Activated CD4-positive, alpha-beta T cell treated with anti-CD3 and anti-CD28 coated beads, Interleukin-2, amount 10 ng/mL, durations not matched to agents 7 days and 5 days (primary cell): ENCODE data around the gene ZNF608. TPM values are rescaled to one million over a fixed set of nuclear protein-coding genes. Genes with fewer than 3 reads are reported as not detected.

Experiments used
- CTCF ChIA-PET: fragments of 350-600 bp; sonication (Branson Sonifier 250); formaldehyde crosslinking; loops from one replicate; lab custom pipeline; 2021; ENCODE audit warnings: antibody characterized with exemption; lab: Charles Lee
- POLR2A ChIA-PET: fragments of 350-600 bp; sonication (Branson Sonifier 250); formaldehyde crosslinking; loops from one replicate; lab custom pipeline; 2021; ENCODE audit warnings: antibody characterized with exemption; lab: Charles Lee
- DNase-seq: peaks from one replicate; pipeline ENCODE4 v3.0.0-alpha.2; 2020
- H3K27ac Mint-ChIP-seq: one replicate; pipeline ENCODE4 v1.8.0; 2021; ENCODE audit warnings: mild to moderate bottlenecking, moderate library complexity, mixed read lengths
- H3K27me3 Mint-ChIP-seq: one replicate; pipeline ENCODE4 v1.8.0; 2021; ENCODE audit warnings: mixed read lengths
- H3K36me3 Mint-ChIP-seq: one replicate; pipeline ENCODE4 v1.8.0; 2021; ENCODE audit warnings: low read depth, mixed read lengths
- H3K4me1 Mint-ChIP-seq: one replicate; pipeline ENCODE4 v1.8.0; 2021; ENCODE audit warnings: mixed read lengths
- H3K4me3 Mint-ChIP-seq: one replicate; pipeline ENCODE4 v1.8.0; 2021; ENCODE audit warnings: mild to moderate bottlenecking, moderate library complexity, mixed read lengths
- H3K9me3 Mint-ChIP-seq: one replicate; pipeline ENCODE4 v1.8.0; 2021; ENCODE audit warnings: mixed read lengths
- total RNA-seq, 2 experiments: library from RNA; stranded (reverse); gene quantifications; one replicate each; pipeline ENCODE4 v1.2.3, GENCODE V29; 2021

The ZNF608 gene
- total RNA-seq, 2 experiments from 2014 or later, result not detected

DNA sequence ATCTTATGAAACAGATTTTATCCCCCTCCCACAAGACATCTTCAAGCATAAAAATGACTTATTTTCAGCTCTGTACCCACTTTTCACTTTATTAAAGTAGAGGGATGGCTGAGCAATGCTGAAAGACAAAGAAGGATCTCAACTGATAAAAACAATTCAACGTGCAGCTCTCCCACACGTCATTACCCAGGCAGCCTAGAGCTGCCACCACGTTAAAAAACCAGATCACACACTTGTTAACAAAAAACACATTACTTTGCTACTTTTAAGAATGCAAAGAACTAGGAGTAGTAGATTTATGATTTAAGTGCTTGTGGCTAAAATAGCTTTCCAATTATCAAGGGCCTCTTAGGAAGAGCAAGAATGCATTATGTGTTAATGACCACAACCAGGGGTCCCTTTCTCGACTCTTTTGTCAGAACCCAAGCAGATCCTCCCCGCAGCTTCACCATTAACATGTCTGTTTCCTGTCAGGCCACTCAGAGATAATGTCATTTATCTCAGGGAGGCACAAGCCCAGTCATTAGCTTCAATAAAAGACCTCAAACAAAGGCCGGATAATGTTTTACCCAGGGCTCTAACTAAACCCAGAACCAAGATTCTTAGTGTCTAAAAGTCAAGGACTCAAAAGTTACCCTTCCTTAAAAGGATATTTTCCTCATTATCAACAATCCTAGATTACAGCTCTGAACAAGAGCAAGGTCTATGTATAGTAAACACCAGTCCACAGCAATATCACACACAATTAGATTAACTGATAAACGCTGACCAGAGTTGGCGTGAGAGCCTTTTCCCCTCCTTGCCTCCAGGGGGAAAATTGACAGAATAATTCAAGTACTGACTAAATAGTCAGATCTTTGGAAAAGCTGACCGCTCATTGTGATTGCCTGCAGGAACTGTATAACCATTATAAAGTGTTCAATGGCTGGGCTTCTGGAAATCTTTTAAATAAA, 7.5 kb downstream of the ZNF608 start:
- Mint-ChIP-seq H3K27me3 (peaks cover 37% of the 10 kb centered on the region), H3K4me3 (no peak overlapping the region)
- POLR2A ChIA-PET, result no interaction called here

DNA sequence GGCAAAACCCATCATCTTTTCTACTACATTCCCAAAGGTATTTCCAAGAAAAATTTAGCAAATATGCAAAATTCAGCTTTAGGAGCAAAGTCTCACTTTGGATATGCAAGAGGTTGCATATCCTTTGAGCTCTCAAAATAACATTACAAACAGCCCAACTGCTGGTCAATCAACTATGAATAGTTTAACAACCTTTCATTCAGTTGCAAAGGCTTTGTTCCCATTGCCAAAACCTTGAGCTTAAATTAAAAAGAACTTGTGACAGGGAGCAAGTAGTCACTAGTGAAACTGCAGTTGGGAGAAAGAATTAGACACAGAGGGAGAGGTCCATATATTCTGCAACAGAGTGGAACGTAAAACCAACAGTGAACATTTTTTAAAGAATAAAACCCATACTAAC, 8.8 kb downstream of the ZNF608 start:
- no peaks in the 10 kb centered on the region for H3K9me3 Mint-ChIP-seq
- H3K27ac Mint-ChIP-seq, result no peak overlapping the region
- ChIA-PET POLR2A (no interaction called here), CTCF (no interaction called here)
- H3K36me3 Mint-ChIP-seq, result no peaks in the 10 kb centered on the region
- H3K4me1 Mint-ChIP-seq, result no peaks in the 10 kb centered on the region
- peaks cover 42% of the 10 kb centered on the region for H3K27me3 Mint-ChIP-seq
- H3K4me3 Mint-ChIP-seq, result no peak overlapping the region
- no peak for DNase-seq

More for the DNA sequence above, 7.5 kb downstream of the ZNF608 start:
- Mint-ChIP-seq H3K36me3 (no peaks in the 10 kb centered on the region), H3K4me1 (no peaks in the 10 kb centered on the region), H3K9me3 (no peaks in the 10 kb centered on the region), H3K27ac (no peak overlapping the region)
- CTCF ChIA-PET, result no interaction called here
- DNase-seq, result no peak

DNA sequence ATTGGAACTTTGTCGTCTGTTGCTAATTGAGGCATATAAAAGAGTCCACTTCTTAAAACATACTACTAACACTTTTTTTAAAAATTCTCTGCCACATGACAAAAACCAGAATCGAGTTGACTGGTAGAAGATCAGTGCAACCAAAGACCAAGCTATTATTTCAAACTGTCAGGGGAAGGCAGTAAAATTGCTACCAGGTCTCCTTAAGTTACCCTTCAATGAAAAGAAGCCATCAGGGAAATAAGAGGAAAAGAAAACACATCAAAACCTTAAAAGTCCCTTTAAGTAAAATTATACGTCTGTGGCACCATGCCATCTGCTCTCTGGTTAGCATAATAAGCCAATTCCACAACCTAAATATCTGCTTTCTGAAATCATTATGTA, 9.6 kb downstream of the ZNF608 start:
- H3K27ac Mint-ChIP-seq, result no peak overlapping the region
- no peaks in the 10 kb centered on the region for H3K36me3 Mint-ChIP-seq
- no peaks in the 10 kb centered on the region for H3K4me1 Mint-ChIP-seq
- ChIA-PET POLR2A (no interaction called here), CTCF (no interaction called here)
- H3K9me3 Mint-ChIP-seq, result no peaks in the 10 kb centered on the region
- peaks cover 42% of the 10 kb centered on the region for H3K27me3 Mint-ChIP-seq
- no peak overlapping the region for H3K4me3 Mint-ChIP-seq
- DNase-seq, result no peak

DNA sequence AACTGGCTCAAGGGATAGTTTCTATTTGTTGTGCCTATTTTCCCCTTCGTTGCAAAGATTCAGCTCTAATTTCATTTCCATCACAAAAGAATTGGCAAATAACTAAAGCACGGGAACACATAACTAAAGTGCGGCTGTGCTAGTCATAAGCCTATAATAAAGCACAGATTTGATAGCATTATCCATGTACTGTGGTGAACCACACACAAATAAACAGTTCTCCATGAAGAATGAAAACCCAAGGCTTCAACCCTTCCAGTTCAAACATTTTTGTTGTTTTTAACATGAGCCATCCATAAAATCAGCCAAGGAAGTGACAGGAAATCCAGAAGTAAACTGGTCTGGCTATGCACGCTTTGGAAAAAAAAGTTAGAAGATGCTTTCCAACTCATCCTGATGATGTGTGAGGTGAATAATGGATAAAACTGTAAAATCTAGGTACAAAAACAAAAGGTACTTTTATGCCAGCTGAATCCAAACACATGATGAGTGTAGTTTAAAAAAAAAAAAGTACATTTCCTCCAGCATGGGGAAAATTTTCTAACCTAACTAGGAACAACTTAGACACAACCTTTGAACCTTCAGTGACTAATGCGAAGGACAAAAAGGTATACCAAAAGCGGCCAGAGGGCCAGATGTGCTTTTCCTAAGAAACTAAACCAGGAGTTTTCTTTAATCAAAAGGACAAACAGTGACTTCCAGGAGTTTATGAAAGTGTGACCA, 10.2 kb downstream of the ZNF608 start:
- H3K4me1 Mint-ChIP-seq, result no peaks in the 10 kb centered on the region
- no peak for DNase-seq
- H3K36me3 Mint-ChIP-seq, result no peaks in the 10 kb centered on the region
- POLR2A ChIA-PET, result no interaction called here
- no peak overlapping the region for H3K4me3 Mint-ChIP-seq
- H3K27ac Mint-ChIP-seq, result no peak overlapping the region
- H3K27me3 Mint-ChIP-seq, result peaks cover 42% of the 10 kb centered on the region
- CTCF ChIA-PET, result interaction anchor here (1.5 kb wide), 1 partner anchor 14 kb away, joined by 3 read pairs; no protein-coding TSS in a partner anchor
- H3K9me3 Mint-ChIP-seq, result no peaks in the 10 kb centered on the region

DNA sequence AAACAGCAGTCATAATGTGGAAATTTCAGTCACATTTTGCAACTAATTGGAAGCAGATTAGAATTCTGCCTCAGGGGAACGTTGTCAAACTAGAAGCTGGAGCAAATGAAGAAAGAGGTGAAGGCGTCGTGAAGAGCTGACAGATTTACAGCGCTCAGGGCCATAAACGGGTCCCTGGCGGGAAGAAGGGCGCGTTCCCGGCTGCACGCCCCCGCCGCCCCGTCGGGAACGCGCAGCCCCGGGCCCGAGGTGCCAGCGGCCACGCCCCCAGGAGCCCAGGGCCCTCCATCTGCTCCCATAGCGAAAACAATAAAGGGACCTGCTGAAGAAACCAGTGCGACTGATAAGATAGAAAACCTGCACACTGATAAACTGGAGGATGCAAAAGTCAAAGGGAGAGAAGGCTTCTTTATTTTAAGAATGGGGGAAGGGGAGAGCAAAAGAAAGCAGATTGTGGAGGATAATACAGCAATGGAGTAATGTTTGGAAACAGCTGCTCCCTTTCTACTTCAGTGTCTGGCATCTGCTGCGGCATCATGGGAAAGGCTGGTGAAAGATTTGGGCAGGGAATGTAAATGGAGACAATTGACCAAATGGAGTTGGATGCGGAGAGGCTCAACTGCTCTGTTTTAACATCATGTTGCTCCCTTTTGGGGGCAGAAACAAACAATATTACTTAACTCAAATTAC, 11.1 kb downstream of the ZNF608 start:
- Mint-ChIP-seq H3K27ac (no peak overlapping the region), H3K4me3 (no peak overlapping the region), H3K27me3 (peaks cover 38% of the 10 kb centered on the region), H3K36me3 (no peaks in the 10 kb centered on the region), H3K9me3 (no peaks in the 10 kb centered on the region), H3K4me1 (no peaks in the 10 kb centered on the region)
- no peak for DNase-seq
- ChIA-PET POLR2A (no interaction called here), CTCF (interaction anchor here (1.5 kb wide), 1 partner anchor 13 kb away, joined by 3 read pairs; no protein-coding TSS in a partner anchor)

DNA sequence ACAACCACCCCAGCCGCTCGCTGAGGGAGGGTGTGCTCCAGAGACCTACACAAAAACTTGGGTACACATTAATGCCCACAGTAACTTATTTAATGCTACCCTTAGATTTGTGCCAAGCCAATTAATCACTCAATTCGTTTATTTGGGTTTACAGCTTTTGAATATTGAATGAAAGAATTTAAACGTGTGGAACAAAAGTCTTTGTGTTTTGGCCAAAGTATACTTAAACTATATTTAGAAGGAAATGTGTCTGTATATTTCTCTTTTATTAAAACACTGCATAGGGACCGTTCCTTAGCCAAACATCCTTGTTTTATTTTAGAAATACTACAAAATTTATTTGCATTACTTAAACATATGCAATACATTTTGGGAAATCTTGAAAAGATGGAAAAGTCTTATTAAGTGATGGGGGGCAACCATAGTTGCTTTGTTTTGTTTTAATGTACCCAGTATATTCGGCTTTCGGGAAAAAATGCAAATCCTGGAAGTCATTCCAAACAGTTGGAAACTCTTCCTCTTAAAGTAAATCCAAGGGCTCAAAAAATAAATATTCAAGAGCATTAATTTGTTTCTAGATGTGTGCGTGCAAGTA, 11.8 kb downstream of the ZNF608 start:
- no peak for DNase-seq
- Mint-ChIP-seq H3K4me1 (no peaks in the 10 kb centered on the region), H3K27me3 (peaks cover 38% of the 10 kb centered on the region), H3K4me3 (no peak overlapping the region), H3K9me3 (no peaks in the 10 kb centered on the region), H3K27ac (no peak overlapping the region), H3K36me3 (no peaks in the 10 kb centered on the region)
- CTCF ChIA-PET, result interaction anchor here (1.5 kb wide), 1 partner anchor 12 kb away, joined by 3 read pairs; no protein-coding TSS in a partner anchor
- POLR2A ChIA-PET, result no interaction called here

DNA sequence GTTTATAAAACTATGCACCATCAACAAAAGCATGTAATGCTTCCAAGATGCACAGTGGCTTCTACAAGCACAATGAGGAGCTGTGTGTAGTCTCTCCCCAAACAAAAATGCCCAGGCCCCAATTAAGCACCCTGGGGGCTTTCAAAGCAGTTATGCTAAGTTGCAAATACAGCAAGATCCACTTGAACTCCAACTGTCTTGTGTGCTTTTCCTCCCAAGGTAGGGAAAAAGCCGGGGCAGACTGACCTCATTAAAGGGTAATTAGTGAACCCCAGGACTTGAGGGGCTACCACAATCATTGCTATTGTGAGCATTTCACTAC, 13.1 kb downstream of the ZNF608 start:
- POLR2A ChIA-PET, result no interaction called here
- Mint-ChIP-seq H3K36me3 (no peaks in the 10 kb centered on the region), H3K27ac (no peak overlapping the region), H3K4me3 (no peak overlapping the region), H3K4me1 (no peaks in the 10 kb centered on the region), H3K27me3 (peaks cover 29% of the 10 kb centered on the region), H3K9me3 (no peaks in the 10 kb centered on the region)
- CTCF ChIA-PET, result no interaction called here
- no peak for DNase-seq

DNA sequence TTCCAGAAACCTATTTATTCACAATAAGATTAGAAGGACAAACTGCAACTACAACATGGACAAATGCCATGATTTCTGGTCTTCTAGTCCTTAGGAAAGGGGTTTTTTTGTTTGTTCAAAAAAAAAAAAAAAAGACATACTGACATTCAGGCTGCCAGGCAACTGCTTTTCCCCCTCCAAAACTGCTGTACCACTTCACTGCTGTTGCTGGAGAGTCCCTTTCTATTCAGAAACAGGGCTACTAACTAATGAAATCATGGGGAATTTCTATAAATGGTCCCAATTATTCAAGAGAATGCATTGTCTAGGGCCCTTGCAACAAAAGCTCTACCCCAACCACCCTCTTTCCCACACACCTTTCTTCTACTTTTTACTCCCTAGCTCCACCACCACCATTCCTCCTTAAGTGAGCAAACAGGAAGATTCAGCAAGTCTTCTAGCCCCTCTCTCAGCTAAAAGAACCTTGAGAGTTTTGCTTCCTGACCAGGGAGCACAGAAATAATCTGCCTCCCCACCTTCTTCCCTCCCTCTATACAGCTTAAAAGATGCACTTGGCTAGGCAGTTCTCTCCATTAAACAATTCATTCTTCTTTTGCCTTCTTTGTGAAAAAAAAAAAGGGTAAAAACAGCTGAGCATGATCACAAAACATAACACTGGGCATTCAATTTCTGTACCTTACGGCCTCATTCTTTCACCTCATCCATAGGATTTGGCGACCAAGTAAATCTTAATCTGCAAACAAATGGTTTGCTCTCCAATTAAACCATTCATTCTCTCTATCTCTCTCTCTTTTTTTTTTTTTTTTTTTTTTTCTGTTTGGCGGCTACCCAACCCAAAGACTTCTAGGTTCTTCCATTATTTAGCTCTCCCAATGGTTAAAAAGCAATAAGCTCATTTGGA, 13.8 kb downstream of the ZNF608 start:
- H3K27me3 Mint-ChIP-seq, result peaks cover 27% of the 10 kb centered on the region
- no peaks in the 10 kb centered on the region for H3K4me1 Mint-ChIP-seq
- no peak for DNase-seq
- no peaks in the 10 kb centered on the region for H3K9me3 Mint-ChIP-seq
- no peak overlapping the region for H3K27ac Mint-ChIP-seq
- ChIA-PET CTCF (interaction anchor here (0.7 kb wide), 1 partner anchor 161 kb away, joined by 4 read pairs; no protein-coding TSS in a partner anchor), POLR2A (no interaction called here)
- H3K4me3 Mint-ChIP-seq, result no peak overlapping the region
- H3K36me3 Mint-ChIP-seq, result no peaks in the 10 kb centered on the region

DNA sequence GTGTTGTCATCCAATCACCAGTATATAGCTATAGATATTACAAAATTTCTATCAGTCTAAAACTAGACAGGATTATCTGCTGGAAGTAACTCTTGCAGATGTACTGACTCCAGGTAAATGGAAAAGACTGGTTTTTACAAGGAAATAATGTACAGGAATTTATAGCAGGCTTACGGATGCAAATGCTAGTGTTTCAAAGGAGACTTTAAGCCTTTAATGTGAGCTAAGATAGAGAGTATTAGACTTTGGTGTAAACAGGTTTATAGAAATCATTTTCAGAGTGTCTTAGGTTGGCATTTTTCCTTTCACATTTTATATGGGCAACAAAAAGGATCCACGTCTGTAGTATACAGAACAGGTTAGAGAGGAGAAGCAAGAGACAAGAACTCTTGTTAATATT, 16.1 kb downstream of the ZNF608 start:
- no peak for DNase-seq
- POLR2A ChIA-PET, result no interaction called here
- no peak overlapping the region for H3K27ac Mint-ChIP-seq
- H3K4me3 Mint-ChIP-seq, result no peak overlapping the region
- H3K27me3 Mint-ChIP-seq, result peaks cover 13% of the 10 kb centered on the region
- H3K4me1 Mint-ChIP-seq, result no peaks in the 10 kb centered on the region
- no peaks in the 10 kb centered on the region for H3K9me3 Mint-ChIP-seq
- H3K36me3 Mint-ChIP-seq, result no peaks in the 10 kb centered on the region
- CTCF ChIA-PET, result no interaction called here

DNA sequence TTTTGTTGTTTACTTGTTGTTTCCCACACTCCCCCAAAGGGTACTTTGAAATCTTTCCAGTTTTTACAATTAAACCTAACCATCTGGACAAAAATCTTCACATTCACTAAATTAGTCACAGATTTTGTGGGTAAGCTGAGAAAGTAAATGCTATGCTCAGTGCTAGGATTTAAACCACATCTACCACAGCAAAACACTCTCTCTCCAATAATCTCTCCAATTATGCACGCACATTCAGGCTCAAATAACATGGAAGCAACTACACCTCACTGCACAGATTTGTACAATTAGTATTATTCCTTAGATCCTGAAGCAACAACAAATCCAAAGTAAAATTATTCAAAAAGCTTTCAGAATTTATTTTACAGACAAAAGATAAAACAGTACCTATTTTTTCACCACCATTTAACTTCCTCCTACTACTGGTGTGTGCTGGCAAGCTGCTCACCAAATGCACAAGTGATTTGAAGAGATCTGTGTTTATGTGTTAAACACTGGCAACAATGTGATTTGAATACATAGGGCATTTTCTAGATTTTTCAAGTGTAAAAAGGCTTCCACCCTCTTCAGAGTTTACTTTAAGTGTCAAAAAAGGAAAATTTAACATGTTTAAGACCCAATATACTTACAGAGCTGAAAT, 16.6 kb downstream of the ZNF608 start:
- Mint-ChIP-seq H3K27ac (no peak overlapping the region), H3K36me3 (no peaks in the 10 kb centered on the region)
- CTCF ChIA-PET, result no interaction called here

DNA sequence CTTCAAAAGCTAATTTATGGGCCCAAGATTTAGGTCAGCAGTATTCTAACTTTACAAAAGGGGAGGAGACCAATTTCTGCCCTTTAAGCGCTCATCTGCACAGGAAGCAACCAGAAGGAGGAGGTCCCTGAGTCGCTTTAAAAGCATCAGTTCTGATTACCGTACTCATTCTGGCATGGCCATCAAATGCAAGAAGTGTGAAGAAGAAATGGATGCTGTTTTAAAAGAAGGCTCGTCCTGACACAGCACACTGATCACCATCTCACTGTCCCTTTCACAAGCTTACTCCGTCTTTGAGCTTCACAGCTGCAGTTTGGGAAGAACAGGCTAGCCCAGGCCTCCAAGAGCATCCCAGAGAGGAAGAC, 17.5 kb downstream of the ZNF608 start:
- Mint-ChIP-seq H3K4me1 (no peaks in the 10 kb centered on the region), H3K27ac (no peak overlapping the region), H3K36me3 (no peaks in the 10 kb centered on the region), H3K4me3 (no peak overlapping the region), H3K9me3 (no peaks in the 10 kb centered on the region), H3K27me3 (peaks cover 4% of the 10 kb centered on the region)
- POLR2A ChIA-PET, result no interaction called here
- no peak for DNase-seq
- CTCF ChIA-PET, result no interaction called here

More for the DNA sequence above, 16.6 kb downstream of the ZNF608 start:
- Mint-ChIP-seq H3K27me3 (peaks cover 9% of the 10 kb centered on the region), H3K4me1 (no peaks in the 10 kb centered on the region), H3K9me3 (no peaks in the 10 kb centered on the region), H3K4me3 (no peak overlapping the region)
- POLR2A ChIA-PET, result no interaction called here
- DNase-seq, result no peak
